CD8-positive, alpha-beta memory T cell (primary cell): Measurements from ENCODE around the gene OTOGL. TPM values are rescaled to one million over a fixed set of nuclear protein-coding genes. Genes with fewer than 3 reads are reported as not detected.

ENCODE experiments used
- CTCF ChIA-PET: fragments of 350-600 bp; sonication (Branson Sonifier 250); formaldehyde crosslinking; loops from one replicate; lab custom pipeline; 2021; ENCODE audit warnings: antibody characterized with exemption; lab: Charles Lee
- POLR2A ChIA-PET: fragments of 350-600 bp; sonication (Branson Sonifier 250); formaldehyde crosslinking; loops from one replicate; lab custom pipeline; 2021; ENCODE audit warnings: antibody characterized with exemption; lab: Charles Lee
- DNase-seq, 5 donors: peaks; one replicate each; pipeline versions ENCODE4 v3.0.0 to v3.0.0-alpha.2; 2020 to 2022; ENCODE audit warnings: mixed read lengths in 1 of 5
- H3K27ac ChIP-seq: one replicate; pipeline ENCODE4 v1.7.0; 2013; ENCODE audit warnings: low read depth, mild to moderate bottlenecking, low read length, moderate library complexity
- H3K27me3 ChIP-seq: 2 replicates; pipeline ENCODE4 v1.7.0; 2013; ENCODE audit warnings: low read length, mild to moderate bottlenecking; ENCODE audit not compliant: insufficient read depth, poor library complexity, severe bottlenecking
- H3K36me3 ChIP-seq: 2 replicates; pipeline ENCODE4 v1.7.0; 2013; ENCODE audit warnings: mild to moderate bottlenecking, low read length, moderate library complexity; ENCODE audit not compliant: insufficient read depth
- H3K4me1 ChIP-seq: 2 replicates; pipeline ENCODE4 v1.7.0; 2013; ENCODE audit warnings: mild to moderate bottlenecking, low read length, moderate library complexity; ENCODE audit not compliant: insufficient read depth
- H3K4me3 ChIP-seq: 2 replicates; pipeline ENCODE4 v1.7.0; 2013; ENCODE audit warnings: mild to moderate bottlenecking, low read length
- H3K9me3 ChIP-seq: 2 replicates; pipeline ENCODE4 v1.7.0; 2013; ENCODE audit warnings: mild to moderate bottlenecking, low read length
- H3K27ac Mint-ChIP-seq, 8 donors: one replicate each; pipeline ENCODE4 v1.8.0; 2020 to 2021; ENCODE audit warnings: mixed read lengths in 8 of 8, mild to moderate bottlenecking in 6 of 8, inconsistent platforms in 3 of 8, moderate library complexity in 3 of 8
- H3K27me3 Mint-ChIP-seq, 2 donors: one replicate each; pipeline ENCODE4 v1.8.0; 2020 to 2021; ENCODE audit warnings: mixed read lengths in 2 of 2, mild to moderate bottlenecking in 1 of 2, moderate library complexity in 1 of 2
- H3K36me3 Mint-ChIP-seq, 3 donors: one replicate each; pipeline ENCODE4 v1.8.0; 2020 to 2021; ENCODE audit warnings: mixed read lengths in 3 of 3, inconsistent platforms in 1 of 3, mild to moderate bottlenecking in 1 of 3
- H3K4me1 Mint-ChIP-seq, 3 donors: one replicate each; pipeline ENCODE4 v1.8.0; 2020 to 2021; ENCODE audit warnings: mixed read lengths in 3 of 3, inconsistent platforms in 1 of 3, mild to moderate bottlenecking in 1 of 3
- H3K4me3 Mint-ChIP-seq, 7 donors: one replicate each; pipeline ENCODE4 v1.8.0; 2020 to 2021; ENCODE audit warnings: mixed read lengths in 7 of 7, mild to moderate bottlenecking in 6 of 7, moderate library complexity in 4 of 7, inconsistent platforms in 2 of 7
- H3K9me3 Mint-ChIP-seq, 5 donors: one replicate each; pipeline ENCODE4 v1.8.0; 2020 to 2022; ENCODE audit warnings: mixed read lengths in 5 of 5, mild to moderate bottlenecking in 3 of 5, moderate library complexity in 2 of 5, inconsistent platforms in 1 of 5
- polyA plus RNA-seq: library from polyadenylated mRNA; unstranded; fragments of 300-500 nt; fragmentation: Illumina TruSeq; gene quantifications from one replicate; pipeline ENCODE4 v1.2.3, GENCODE V29; 2021
- total RNA-seq, 2 experiments: library from RNA; stranded (reverse); gene quantifications; one replicate each; pipeline ENCODE4 v1.2.3, GENCODE V29; 2021

Gene OTOGL, protein sequence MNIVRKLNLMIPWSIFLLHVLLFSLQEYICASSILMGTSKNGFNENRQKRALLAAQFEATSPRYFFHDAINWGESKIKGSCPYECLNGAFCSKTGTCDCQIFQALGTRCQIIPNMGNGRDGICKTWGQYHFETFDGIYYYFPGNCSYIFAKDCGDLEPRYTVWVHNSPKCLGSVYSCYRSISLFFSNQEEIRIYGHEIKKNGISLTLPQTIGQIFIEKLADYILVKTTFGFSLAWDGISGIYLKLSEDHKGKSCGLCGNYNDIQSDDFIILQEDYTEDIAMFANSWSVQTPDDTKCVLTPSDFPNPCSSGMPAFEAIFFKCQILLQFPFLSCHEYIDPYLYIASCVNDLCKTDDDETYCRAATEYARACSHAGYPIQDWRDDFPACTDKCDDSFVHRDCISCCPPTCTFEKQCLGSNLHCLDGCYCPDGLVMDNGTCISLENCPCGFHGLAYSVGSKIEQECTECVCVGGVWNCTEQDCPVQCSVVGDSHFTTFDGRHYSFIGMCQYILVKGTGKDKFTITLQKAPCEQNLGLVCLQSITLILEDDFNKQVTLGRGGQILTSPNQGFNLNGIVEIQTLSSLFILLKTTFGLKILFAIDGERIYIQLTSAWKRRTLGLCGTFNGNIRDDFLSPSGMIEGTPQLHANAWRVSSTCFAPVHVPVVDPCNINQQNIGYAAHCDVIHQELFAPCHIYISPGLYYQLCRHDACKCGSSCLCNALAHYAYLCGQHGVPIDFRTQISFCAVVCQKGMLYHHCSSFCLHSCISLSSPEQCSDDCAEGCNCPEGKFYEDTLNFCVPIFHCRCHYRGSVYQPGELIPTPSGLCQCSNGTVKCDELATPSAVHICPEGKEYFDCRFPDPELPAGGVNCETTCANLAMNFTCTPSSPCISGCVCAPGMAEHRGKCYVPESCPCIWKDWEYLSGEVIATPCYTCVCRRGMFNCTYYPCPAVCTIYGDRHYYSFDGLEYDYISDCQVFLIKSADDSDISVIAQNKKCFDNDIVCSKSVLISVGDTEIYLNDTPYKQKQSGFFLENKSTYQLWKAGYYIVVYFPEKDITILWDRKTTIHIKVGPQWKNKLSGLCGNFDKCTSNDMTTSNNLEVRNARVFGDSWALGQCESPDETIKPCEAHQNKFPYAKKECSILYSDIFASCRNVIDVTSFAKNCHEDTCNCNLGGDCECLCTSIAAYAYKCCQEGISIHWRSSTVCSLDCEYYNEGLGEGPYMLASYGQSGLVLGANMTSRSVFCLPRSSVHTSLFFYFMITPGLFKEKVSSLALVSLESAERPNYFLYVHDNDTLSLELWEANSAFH (N-terminal part only)
- not detected for total RNA-seq
- not detected for polyA plus RNA-seq

- no peaks in the 10 kb centered on the region for H3K4me1 Mint-ChIP-seq
- no peak within 1 kb of the TSS for H3K4me3 Mint-ChIP-seq
- H3K27me3 Mint-ChIP-seq = no peaks in the 10 kb centered on the region
- Histone ChIP-seq H3K4me1 (no peaks in the 10 kb centered on the region), H3K36me3 (no peaks in the 10 kb centered on the region), H3K27ac (no peak within 1 kb of the TSS), H3K27me3 (no peaks in the 10 kb centered on the region), H3K4me3 (no peak within 1 kb of the TSS), H3K9me3 (no peaks in the 10 kb centered on the region)
- CTCF ChIA-PET = no interaction called here
- H3K9me3 Mint-ChIP-seq = no peaks in the 10 kb centered on the region
- H3K36me3 Mint-ChIP-seq = no peaks in the 10 kb centered on the region
- no peak for DNase-seq
- POLR2A ChIA-PET = no interaction called here
- H3K27ac Mint-ChIP-seq = no peak within 1 kb of the TSS
Measured at GRCh38 chr12:80099259-80099658, at the start of gene OTOGL. Gene OTOGL (plus strand): TSS chr12:80099537. CDS start chr12:80209432, 109,895 bp downstream.

DNA sequence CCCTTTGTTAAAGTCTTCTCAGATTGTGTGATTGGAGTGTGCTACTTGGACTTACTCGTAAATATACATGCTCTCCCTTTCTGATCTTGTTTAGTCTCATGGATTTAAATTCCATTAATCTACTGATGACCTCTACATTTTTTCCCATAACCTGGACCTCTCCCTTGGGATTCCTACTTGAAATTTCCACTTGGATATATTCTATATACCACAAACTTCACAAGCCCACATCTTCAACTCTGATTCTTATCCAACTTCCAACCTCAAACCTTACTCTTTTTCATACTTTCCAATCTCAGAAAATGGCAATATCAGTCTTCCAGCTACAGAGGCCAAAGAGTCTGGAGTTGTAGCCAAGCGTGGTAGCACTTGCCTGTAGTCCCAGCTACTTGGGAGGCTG lies 49.1 kb upstream of the OTOGL start:
- H3K27me3 Mint-ChIP-seq = peaks cover 5 to 32% of the 10 kb centered on the region in 2 donors
- H3K36me3 Mint-ChIP-seq = no peaks in the 10 kb centered on the region
- H3K4me3 Mint-ChIP-seq = no peak overlapping the region
- no peaks in the 10 kb centered on the region for H3K27me3 ChIP-seq
- H3K4me3 ChIP-seq = no peak overlapping the region
- no peaks in the 10 kb centered on the region for H3K36me3 ChIP-seq
- no peak overlapping the region for H3K27ac ChIP-seq
- no peaks in the 10 kb centered on the region for H3K4me1 Mint-ChIP-seq
- ChIA-PET CTCF (no interaction called here), POLR2A (no interaction called here)
- no peaks in the 10 kb centered on the region for H3K9me3 ChIP-seq
- no peak for DNase-seq
- no peak overlapping the region for H3K27ac Mint-ChIP-seq
- no peaks in the 10 kb centered on the region for H3K9me3 Mint-ChIP-seq
- no peaks in the 10 kb centered on the region for H3K4me1 ChIP-seq

DNA sequence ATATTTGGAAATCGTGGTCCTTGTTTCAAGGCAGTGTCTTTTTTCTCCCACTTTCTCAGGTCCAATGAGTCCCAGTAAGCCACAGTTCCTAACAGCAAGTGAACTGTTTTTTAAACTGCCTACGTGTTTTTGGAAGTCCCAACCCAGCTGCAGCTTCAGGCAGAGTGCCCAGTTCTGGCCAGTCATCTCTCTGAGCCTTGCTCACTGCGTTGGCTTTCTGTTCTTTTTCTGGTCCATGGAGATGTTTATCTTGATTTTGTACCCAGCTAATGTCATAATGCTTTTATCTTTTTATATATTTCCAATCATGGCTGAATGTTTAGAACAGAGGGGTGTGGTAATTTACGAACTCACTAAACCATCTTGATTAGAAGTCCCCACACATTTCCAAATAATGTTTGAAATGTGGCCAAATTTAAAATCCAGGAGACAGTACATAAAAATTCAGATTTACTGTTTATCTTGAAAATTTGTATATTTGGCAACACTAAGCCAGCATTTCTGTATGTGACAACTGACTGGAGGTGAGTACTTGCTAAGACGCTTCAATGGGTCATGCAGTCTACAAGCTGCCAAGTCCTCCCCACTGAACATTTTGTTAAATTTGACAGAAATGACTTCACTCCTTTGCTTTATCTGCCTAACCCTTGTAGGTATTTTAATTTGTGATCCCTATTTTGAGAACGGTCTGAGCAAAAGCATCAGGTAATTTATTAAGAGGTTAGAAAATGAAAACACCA lies 46.1 kb upstream of the OTOGL start:
- Mint-ChIP-seq H3K9me3 (no peaks in the 10 kb centered on the region), H3K36me3 (no peaks in the 10 kb centered on the region), H3K27me3 (peaks cover 3 to 18% of the 10 kb centered on the region in 2 donors), H3K27ac (no peak overlapping the region), H3K4me3 (no peak overlapping the region), H3K4me1 (no peaks in the 10 kb centered on the region)
- no peaks in the 10 kb centered on the region for H3K27me3 ChIP-seq
- H3K27ac ChIP-seq = no peak overlapping the region
- POLR2A ChIA-PET = no interaction called here
- H3K9me3 ChIP-seq = no peaks in the 10 kb centered on the region
- CTCF ChIA-PET = interaction anchor here (0.7 to 1.0 kb wide), 2 partner anchors 134 kb away, joined by 3 to 4 read pairs; no protein-coding TSS in a partner anchor
- H3K4me1 ChIP-seq = no peaks in the 10 kb centered on the region
- no peaks in the 10 kb centered on the region for H3K36me3 ChIP-seq
- H3K4me3 ChIP-seq = no peak overlapping the region
- no peak for DNase-seq

GRCh38 chr12:80056232-80056631 lies 43.1 kb upstream of the OTOGL start:
- no peak for DNase-seq
- Histone ChIP-seq H3K27me3 (no peaks in the 10 kb centered on the region), H3K9me3 (no peaks in the 10 kb centered on the region), H3K36me3 (no peaks in the 10 kb centered on the region), H3K4me1 (no peaks in the 10 kb centered on the region), H3K27ac (no peak overlapping the region), H3K4me3 (no peak overlapping the region)
- H3K4me1 Mint-ChIP-seq = no peaks in the 10 kb centered on the region
- H3K36me3 Mint-ChIP-seq = no peaks in the 10 kb centered on the region
- peaks cover 0 to 2% of the 10 kb centered on the region in 2 donors for H3K27me3 Mint-ChIP-seq
- ChIA-PET POLR2A (no interaction called here), CTCF (no interaction called here)
- no peak overlapping the region for H3K27ac Mint-ChIP-seq
- H3K4me3 Mint-ChIP-seq = no peak overlapping the region
- no peaks in the 10 kb centered on the region for H3K9me3 Mint-ChIP-seq

- ChIA-PET POLR2A (no interaction called here), CTCF (no interaction called here)
- Mint-ChIP-seq H3K4me3 (no peak overlapping the region), H3K4me1 (no peaks in the 10 kb centered on the region), H3K27ac (no peak overlapping the region), H3K27me3 (peaks cover 0 to 2% of the 10 kb centered on the region in 2 donors), H3K36me3 (no peaks in the 10 kb centered on the region), H3K9me3 (no peaks in the 10 kb centered on the region)
- no peak for DNase-seq
- Histone ChIP-seq H3K27me3 (no peaks in the 10 kb centered on the region), H3K4me1 (no peaks in the 10 kb centered on the region), H3K4me3 (no peak overlapping the region), H3K36me3 (no peaks in the 10 kb centered on the region), H3K9me3 (no peaks in the 10 kb centered on the region), H3K27ac (no peak overlapping the region)
Measured at GRCh38 chr12:80056845-80057244, 42.5 kb upstream of the OTOGL start.

DNA sequence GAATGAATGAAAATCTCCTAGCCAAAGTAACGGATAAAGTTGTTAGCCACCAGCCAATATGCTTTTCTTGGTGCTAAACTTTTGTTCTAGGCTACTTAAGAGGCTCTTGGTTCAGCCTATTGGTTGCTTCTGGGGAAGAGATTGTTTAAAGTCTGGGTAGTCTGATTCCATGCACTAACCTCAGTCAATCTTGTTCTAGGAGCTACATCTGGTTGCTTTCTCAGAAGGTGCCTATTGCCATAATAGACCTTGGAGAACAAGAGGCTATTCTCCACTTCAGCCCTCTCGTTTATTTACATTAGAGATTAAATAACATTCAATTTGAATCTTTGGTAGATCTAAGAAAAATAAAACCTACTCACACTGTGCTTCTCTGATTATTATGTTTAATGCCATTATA lies 40.8 kb upstream of the OTOGL start:
- Mint-ChIP-seq H3K9me3 (peaks cover 0 to 2% (median 0%) of the 10 kb centered on the region in 5 donors), H3K27me3 (peaks cover 3 to 4% of the 10 kb centered on the region in 2 donors), H3K27ac (no peak overlapping the region), H3K36me3 (no peaks in the 10 kb centered on the region), H3K4me3 (no peak overlapping the region), H3K4me1 (no peaks in the 10 kb centered on the region)
- H3K36me3 ChIP-seq = no peaks in the 10 kb centered on the region
- no peak overlapping the region for H3K4me3 ChIP-seq
- ChIA-PET CTCF (no interaction called here), POLR2A (no interaction called here)
- DNase-seq = no peak
- no peaks in the 10 kb centered on the region for H3K27me3 ChIP-seq
- H3K4me1 ChIP-seq = no peaks in the 10 kb centered on the region
- H3K9me3 ChIP-seq = no peaks in the 10 kb centered on the region
- no peak overlapping the region for H3K27ac ChIP-seq

GRCh38 chr12:80059102-80059501 lies 40.2 kb upstream of the OTOGL start:
- H3K27ac ChIP-seq = no peak overlapping the region
- no peaks in the 10 kb centered on the region for H3K27me3 ChIP-seq
- Mint-ChIP-seq H3K4me3 (no peak overlapping the region), H3K4me1 (no peaks in the 10 kb centered on the region), H3K27me3 (peaks cover 3 to 8% of the 10 kb centered on the region in 2 donors), H3K27ac (no peak overlapping the region), H3K9me3 (peaks cover 0 to 2% (median 0%) of the 10 kb centered on the region in 5 donors), H3K36me3 (no peaks in the 10 kb centered on the region)
- no peaks in the 10 kb centered on the region for H3K9me3 ChIP-seq
- ChIA-PET POLR2A (no interaction called here), CTCF (no interaction called here)
- no peaks in the 10 kb centered on the region for H3K36me3 ChIP-seq
- H3K4me1 ChIP-seq = no peaks in the 10 kb centered on the region
- no peak for DNase-seq
- no peak overlapping the region for H3K4me3 ChIP-seq
